Natural killer cell (primary cell): ENCODE measurements around the gene TBX4. TPM values are rescaled to one million over a fixed set of nuclear protein-coding genes. Genes with fewer than 3 reads are reported as not detected.
"Not testable (repeated sequence)": the region's sequence is repeated elsewhere in the genome, so short reads cannot be mapped to it uniquely, and the experiment has no call there.

Source experiments
- ATAC-seq, 3 donors: fragments of 150-1000 bp in 2 of 3; fragments of 200-7000 bp in 1 of 3; cut with Tn5 transposase; 1 replicate in 1 of 3; 2 replicates in 2 of 3; pipeline ENCODE4 v1.10.0; 2021; ENCODE audit warnings: mild to moderate bottlenecking in 2 of 3, moderate library complexity in 2 of 3
- DNase-seq, 2 donors: peaks; one replicate each; pipeline versions ENCODE4 v3.0.0 to v3.0.0-alpha.2; 2013 to 2021; ENCODE audit warnings: mixed read lengths in 1 of 2
- H3K27ac ChIP-seq: one replicate; pipeline ENCODE4 v1.5.1; 2013; ENCODE audit warnings: mild to moderate bottlenecking, low read length
- H3K27me3 ChIP-seq: one replicate; pipeline ENCODE4 v1.6.1; 2013; ENCODE audit warnings: low read length; ENCODE audit not compliant: control insufficient read depth, insufficient read depth
- H3K36me3 ChIP-seq: one replicate; pipeline ENCODE4 v1.6.1; 2013; ENCODE audit warnings: low read length; ENCODE audit not compliant: control insufficient read depth, insufficient read depth
- H3K4me1 ChIP-seq: one replicate; pipeline ENCODE4 v1.6.1; 2013; ENCODE audit warnings: low read length; ENCODE audit not compliant: control insufficient read depth, insufficient read depth
- H3K4me3 ChIP-seq: one replicate; pipeline ENCODE4 v1.5.1; 2013; ENCODE audit warnings: low read length
- H3K9me3 ChIP-seq: one replicate; pipeline ENCODE4 v1.6.1; 2013; ENCODE audit warnings: low read length; ENCODE audit not compliant: control insufficient read depth, insufficient read depth
- H3K27ac Mint-ChIP-seq, 2 donors: one replicate each; pipeline ENCODE4 v1.8.0; 2022; ENCODE audit warnings: mild to moderate bottlenecking in 2 of 2, mixed read lengths in 2 of 2, moderate library complexity in 1 of 2
- H3K27me3 Mint-ChIP-seq, 2 donors: one replicate each; pipeline ENCODE4 v1.8.0; 2022; ENCODE audit warnings: low read depth in 2 of 2, mixed read lengths in 2 of 2
- H3K36me3 Mint-ChIP-seq: one replicate; pipeline ENCODE4 v1.8.0; 2022; ENCODE audit warnings: mixed read lengths
- H3K4me1 Mint-ChIP-seq, 2 donors: one replicate each; pipeline ENCODE4 v1.8.0; 2022; ENCODE audit warnings: mixed read lengths in 2 of 2
- H3K4me3 Mint-ChIP-seq: one replicate; pipeline ENCODE4 v1.8.0; 2022; ENCODE audit warnings: mild to moderate bottlenecking, moderate library complexity, mixed read lengths
- H3K9me3 Mint-ChIP-seq, 2 donors: one replicate each; pipeline ENCODE4 v1.8.0; 2022; ENCODE audit warnings: mixed read lengths in 2 of 2
- WGBS: methylation state at CpG from one replicate; pipeline ENCODE4 v1.1.7; 2013; ENCODE audit warnings: missing lambda C conversion rate; ENCODE audit not compliant: insufficient coverage; 5-methylcytosine and 5-hydroxymethylcytosine counted together
- intact Hi-C: fragments of 100-400 bp; cut with micrococcal nuclease; formaldehyde crosslinking; loops from one replicate; pipeline ENCODE4 v1.14.2; 2022
- total RNA-seq, 4 donors: library from RNA; stranded (reverse); fragments of 120-200 nt in 1 of 4; gene quantifications; one replicate each; pipeline versions ENCODE4 v1.2.3 to v1.2.4, GENCODE V29; 2013 to 2022
- TF ChIP-seq, protein P1 (sequence below): fragments of 200-600 bp; IDR thresholded peaks from one replicate; pipeline ENCODE4 v1.8.0; 2022; ENCODE audit warnings: antibody characterized with exemption

The TBX4 gene
- total RNA-seq, 3 donors from 2014 or later (not counting 1 experiment from before 2014, with no cell fraction given): not detected

DNA sequence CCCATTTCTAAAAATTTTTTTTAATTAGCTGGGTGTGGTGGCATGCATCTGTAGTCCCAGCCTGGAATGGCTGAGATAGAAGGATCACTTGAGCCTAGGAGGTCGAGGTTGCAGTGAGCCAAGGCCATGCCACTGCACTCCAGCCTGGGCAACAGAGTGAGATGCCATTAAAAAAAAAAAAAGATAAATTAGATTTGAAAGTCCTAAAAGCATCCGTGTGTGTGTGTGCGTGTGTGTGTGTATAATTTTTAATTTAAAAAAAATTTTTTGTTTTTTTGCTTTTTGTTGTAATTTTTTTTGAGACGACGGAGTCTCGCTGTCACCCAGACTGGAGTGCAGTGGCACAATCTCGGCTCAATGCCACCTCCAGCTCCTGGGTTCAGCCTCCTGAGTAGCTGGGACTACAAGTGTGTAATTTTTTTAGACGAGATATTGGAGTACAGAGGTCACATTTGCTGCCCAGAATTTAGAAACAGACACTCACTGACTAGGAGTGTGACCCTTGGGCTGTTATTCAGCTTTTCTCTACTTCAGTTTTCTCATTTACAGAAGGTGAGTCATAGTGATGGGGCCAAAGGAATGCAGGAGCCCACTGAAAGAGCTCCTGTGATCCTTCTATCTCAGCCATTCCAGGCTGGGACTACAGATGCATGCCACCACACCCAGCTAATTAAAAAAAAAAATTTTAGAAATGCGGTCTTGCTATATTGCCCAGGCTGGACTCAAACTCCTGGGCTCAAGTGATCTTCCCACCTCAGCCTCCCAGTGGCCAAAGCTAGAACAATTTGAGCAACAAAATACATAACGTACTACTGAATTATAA is 25.5 kb upstream of the TBX4 start:
- Mint-ChIP-seq H3K27ac (no peak overlapping the region), H3K4me3 (no peak overlapping the region), H3K36me3 (no peaks in the 10 kb centered on the region), H3K9me3 (no peaks in the 10 kb centered on the region), H3K4me1 (no peaks in the 10 kb centered on the region), H3K27me3 (peaks cover 13 to 18% of the 10 kb centered on the region in 2 donors)
- intact Hi-C loops: no loop called here
- Histone ChIP-seq H3K9me3 (no peaks in the 10 kb centered on the region), H3K4me3 (no peak overlapping the region), H3K27me3 (peaks cover 2% of the 10 kb centered on the region), H3K27ac (no peak overlapping the region), H3K4me1 (no peaks in the 10 kb centered on the region), H3K36me3 (no peaks in the 10 kb centered on the region)
- ATAC-seq (no peak), DNase-seq (no peak)
- TF ChIP-seq, protein P1, sequence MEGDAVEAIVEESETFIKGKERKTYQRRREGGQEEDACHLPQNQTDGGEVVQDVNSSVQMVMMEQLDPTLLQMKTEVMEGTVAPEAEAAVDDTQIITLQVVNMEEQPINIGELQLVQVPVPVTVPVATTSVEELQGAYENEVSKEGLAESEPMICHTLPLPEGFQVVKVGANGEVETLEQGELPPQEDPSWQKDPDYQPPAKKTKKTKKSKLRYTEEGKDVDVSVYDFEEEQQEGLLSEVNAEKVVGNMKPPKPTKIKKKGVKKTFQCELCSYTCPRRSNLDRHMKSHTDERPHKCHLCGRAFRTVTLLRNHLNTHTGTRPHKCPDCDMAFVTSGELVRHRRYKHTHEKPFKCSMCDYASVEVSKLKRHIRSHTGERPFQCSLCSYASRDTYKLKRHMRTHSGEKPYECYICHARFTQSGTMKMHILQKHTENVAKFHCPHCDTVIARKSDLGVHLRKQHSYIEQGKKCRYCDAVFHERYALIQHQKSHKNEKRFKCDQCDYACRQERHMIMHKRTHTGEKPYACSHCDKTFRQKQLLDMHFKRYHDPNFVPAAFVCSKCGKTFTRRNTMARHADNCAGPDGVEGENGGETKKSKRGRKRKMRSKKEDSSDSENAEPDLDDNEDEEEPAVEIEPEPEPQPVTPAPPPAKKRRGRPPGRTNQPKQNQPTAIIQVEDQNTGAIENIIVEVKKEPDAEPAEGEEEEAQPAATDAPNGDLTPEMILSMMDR: no peak
- 90% methylated on average over 9 of the region's 10 CpGs for WGBS

DNA sequence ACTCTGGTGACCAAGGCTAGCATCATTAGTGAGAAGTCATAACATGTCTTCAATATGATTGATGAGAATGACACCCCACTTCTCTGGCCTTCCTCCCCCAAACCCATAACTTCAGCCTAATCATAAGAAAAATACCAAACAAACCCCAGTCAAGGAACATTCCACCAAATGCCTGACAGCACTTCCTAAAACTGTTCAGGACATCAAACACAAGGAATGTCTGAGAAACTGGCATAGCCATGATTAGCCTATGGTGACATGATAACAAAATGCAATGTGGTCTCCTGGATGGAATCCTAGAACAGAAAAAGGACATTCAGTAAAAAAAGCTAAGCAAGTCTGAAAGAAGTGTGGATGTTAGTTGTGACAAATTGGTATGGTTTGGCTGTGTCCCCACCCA is 24.7 kb upstream of the TBX4 start:
- H3K36me3 ChIP-seq: no peaks in the 10 kb centered on the region
- no peak for DNase-seq
- ATAC-seq: no peak
- Mint-ChIP-seq H3K4me1 (no peaks in the 10 kb centered on the region), H3K27ac (no peak overlapping the region), H3K4me3 (no peak overlapping the region), H3K36me3 (no peaks in the 10 kb centered on the region), H3K9me3 (no peaks in the 10 kb centered on the region), H3K27me3 (peaks cover 6 to 15% of the 10 kb centered on the region in 2 donors)
- no peak overlapping the region for H3K27ac ChIP-seq
- H3K9me3 ChIP-seq: no peaks in the 10 kb centered on the region
- intact Hi-C loops: no loop called here
- no peak overlapping the region for H3K4me3 ChIP-seq
- H3K4me1 ChIP-seq: no peaks in the 10 kb centered on the region
- TF ChIP-seq, protein P1: no peak
- H3K27me3 ChIP-seq: peaks cover 2% of the 10 kb centered on the region

DNA sequence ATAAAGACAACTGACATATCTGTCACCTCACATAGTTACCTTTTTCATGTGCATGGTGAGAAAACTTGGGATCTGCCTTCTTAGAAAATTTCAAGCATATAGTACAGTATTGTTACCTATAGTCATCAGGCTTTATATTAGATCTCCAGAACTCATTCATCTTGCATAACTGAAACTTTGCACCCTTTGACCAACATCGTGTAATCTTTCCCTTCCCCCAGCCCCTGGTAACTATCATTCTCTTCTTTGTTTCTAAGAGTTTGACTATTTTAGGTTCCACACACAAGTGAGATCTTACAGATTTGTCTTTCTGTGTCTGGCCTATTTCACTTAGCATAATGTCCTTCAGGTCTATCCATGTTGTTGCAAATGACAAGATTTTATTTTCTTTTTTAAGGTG is 22.9 kb upstream of the TBX4 start:
- Mint-ChIP-seq H3K9me3 (no peaks in the 10 kb centered on the region), H3K36me3 (no peaks in the 10 kb centered on the region), H3K4me3 (no peak overlapping the region), H3K27ac (no peak overlapping the region), H3K27me3 (peaks cover 12 to 16% of the 10 kb centered on the region in 2 donors), H3K4me1 (no peaks in the 10 kb centered on the region)
- DNase-seq (no peak), ATAC-seq (no peak)
- H3K27me3 ChIP-seq: peaks cover 2% of the 10 kb centered on the region
- H3K27ac ChIP-seq: no peak overlapping the region
- no peak overlapping the region for H3K4me3 ChIP-seq
- TF ChIP-seq, protein P1: no peak
- no peaks in the 10 kb centered on the region for H3K36me3 ChIP-seq
- no peaks in the 10 kb centered on the region for H3K4me1 ChIP-seq
- WGBS: 61% methylated on average over 1 of the region's 1 CpG
- no peaks in the 10 kb centered on the region for H3K9me3 ChIP-seq
- intact Hi-C loops: no loop called here

DNA sequence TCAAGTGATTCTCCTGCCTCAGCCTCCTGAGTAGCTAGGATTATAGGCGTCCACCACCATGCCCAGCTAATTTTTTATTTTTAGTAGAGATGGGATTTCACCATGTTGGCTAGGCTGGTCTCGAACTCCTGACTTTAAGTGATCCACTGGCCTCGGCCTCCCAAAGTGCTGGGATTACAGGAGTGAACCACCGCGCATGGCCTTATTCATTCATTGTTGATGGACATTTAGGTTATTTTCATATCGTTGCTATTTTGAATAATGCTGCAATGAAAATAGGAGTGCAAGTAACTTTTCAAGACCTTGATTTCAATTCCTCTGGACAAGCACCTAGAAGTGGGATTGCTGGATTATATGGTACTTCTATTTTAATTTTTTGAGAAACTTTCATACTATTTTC is 22.4 kb upstream of the TBX4 start:
- DNase-seq, H3K4me3 Mint-ChIP-seq, H3K36me3 ChIP-seq, H3K9me3 ChIP-seq, H3K4me1 ChIP-seq, H3K27ac Mint-ChIP-seq, H3K4me1 Mint-ChIP-seq, ATAC-seq, H3K9me3 Mint-ChIP-seq, H3K27ac ChIP-seq, H3K4me3 ChIP-seq, H3K27me3 ChIP-seq, intact Hi-C loops, H3K36me3 Mint-ChIP-seq: not testable (repeated sequence)
- peaks cover 14 to 18% of the 10 kb centered on the region in 2 donors for H3K27me3 Mint-ChIP-seq
- WGBS: 89% methylated on average over 6 of the region's 6 CpGs
